Naive thymus-derived CD4-positive, alpha-beta T cell (primary cell): ENCODE data around the gene JAKMIP1. TPM values are rescaled to one million over a fixed set of nuclear protein-coding genes. Genes with fewer than 3 reads are reported as not detected.

Experiments used
- ATAC-seq: fragments of 150-1000 bp; cut with Tn5 transposase; 2 replicates; pipeline ENCODE4 v1.10.0; 2021; ENCODE audit warnings: mild to moderate bottlenecking, moderate library complexity
- CTCF ChIA-PET: fragments of 350-600 bp; sonication (Branson Sonifier 250); formaldehyde crosslinking; loops from one replicate; lab custom pipeline; 2021; ENCODE audit warnings: antibody characterized with exemption; lab: Charles Lee
- POLR2A ChIA-PET: fragments of 350-600 bp; sonication (Branson Sonifier 250); formaldehyde crosslinking; loops from one replicate; lab custom pipeline; 2021; ENCODE audit warnings: antibody characterized with exemption, inconsistent platforms; lab: Charles Lee
- DNase-seq, 9 donors: peaks; one replicate each; pipeline versions ENCODE4 v3.0.0 to v3.0.0-alpha.2; 2020 to 2022; ENCODE audit warnings: mixed read lengths in 1 of 9
- H3K27ac ChIP-seq: one replicate; pipeline ENCODE4 v1.7.0; 2013; ENCODE audit warnings: mild to moderate bottlenecking, low read depth, low read length, moderate library complexity
- H3K27me3 ChIP-seq, 2 donors: one replicate each; pipeline ENCODE4 v1.7.0; 2013; ENCODE audit warnings: low read length in 2 of 2, mild to moderate bottlenecking in 2 of 2, moderate library complexity in 2 of 2; ENCODE audit not compliant: control insufficient read depth in 2 of 2, insufficient read depth in 2 of 2
- H3K36me3 ChIP-seq, 3 experiments: 1 replicate in 2 of 3; 2 replicates in 1 of 3; pipeline ENCODE4 v1.7.0; 2013; ENCODE audit warnings: low read length in 3 of 3, mild to moderate bottlenecking in 3 of 3, moderate library complexity in 1 of 3; ENCODE audit not compliant: insufficient read depth in 3 of 3, control insufficient read depth in 2 of 3
- H3K4me1 ChIP-seq, 2 donors: one replicate each; pipeline ENCODE4 v1.7.0; 2013; ENCODE audit warnings: low read length in 2 of 2, mild to moderate bottlenecking in 2 of 2, moderate library complexity in 1 of 2; ENCODE audit not compliant: control insufficient read depth in 2 of 2, insufficient read depth in 2 of 2
- H3K4me3 ChIP-seq: 2 replicates; pipeline ENCODE4 v1.7.0; 2013; ENCODE audit warnings: mild to moderate bottlenecking, low read length
- H3K9me3 ChIP-seq, 3 experiments: 1 replicate in 2 of 3; 2 replicates in 1 of 3; pipeline ENCODE4 v1.7.0; 2013; ENCODE audit warnings: low read length in 3 of 3; ENCODE audit not compliant: control insufficient read depth in 2 of 3
- H3K27ac Mint-ChIP-seq, 9 donors: one replicate each; pipeline ENCODE4 v1.8.0; 2020 to 2022; ENCODE audit warnings: mixed read lengths in 9 of 9, mild to moderate bottlenecking in 8 of 9, moderate library complexity in 5 of 9, inconsistent platforms in 2 of 9
- H3K27me3 Mint-ChIP-seq, 5 donors: one replicate each; pipeline ENCODE4 v1.8.0; 2021 to 2022; ENCODE audit warnings: mixed read lengths in 5 of 5, mild to moderate bottlenecking in 1 of 5
- H3K36me3 Mint-ChIP-seq, 5 donors: one replicate each; pipeline ENCODE4 v1.8.0; 2020 to 2022; ENCODE audit warnings: mixed read lengths in 5 of 5, mild to moderate bottlenecking in 3 of 5, inconsistent platforms in 1 of 5
- H3K4me1 Mint-ChIP-seq, 7 donors: one replicate each; pipeline ENCODE4 v1.8.0; 2020 to 2022; ENCODE audit warnings: mixed read lengths in 7 of 7, mild to moderate bottlenecking in 3 of 7, inconsistent platforms in 1 of 7
- H3K4me3 Mint-ChIP-seq, 10 donors: one replicate each; pipeline ENCODE4 v1.8.0; 2020 to 2022; ENCODE audit warnings: mild to moderate bottlenecking in 10 of 10, mixed read lengths in 10 of 10, moderate library complexity in 6 of 10, inconsistent platforms in 2 of 10
- H3K9me3 Mint-ChIP-seq, 11 donors: one replicate each; pipeline ENCODE4 v1.8.0; 2020 to 2022; ENCODE audit warnings: mixed read lengths in 11 of 11, mild to moderate bottlenecking in 4 of 11, inconsistent platforms in 1 of 11, moderate library complexity in 1 of 11
- intact Hi-C, 2 donors: fragments of 100-400 bp; cut with micrococcal nuclease; formaldehyde crosslinking; loops; one replicate each; pipeline ENCODE4 v1.15.1; 2023
- polyA plus RNA-seq, 2 donors: library from polyadenylated mRNA; unstranded; fragments of 300-500 nt; fragmentation: Illumina TruSeq; gene quantifications; one replicate each; pipeline ENCODE4 v1.2.3, GENCODE V29; 2021
- total RNA-seq, 6 experiments: library from RNA in 5 of 6; stranded (reverse) in 5 of 6; gene quantifications; 1 replicate in 5 of 6; 2 replicates in 1 of 6; pipeline ENCODE4 v1.2.3 and lab custom pipeline; 2021 to 2026

JAKMIP1 gene
- total and polyA plus RNA-seq, 7 experiments from 2014 or later = 0.21 to 15.3 (median 2.4) TPM; not detected in 3

- H3K4me3 ChIP-seq = no peak overlapping the region
- Mint-ChIP-seq H3K4me1 (peaks cover 4 to 41% (median 7%) of the 10 kb centered on the region in 7 donors), H3K4me3 (no peak overlapping the region), H3K27me3 (peaks cover 9 to 66% (median 42%) of the 10 kb centered on the region in 5 donors), H3K9me3 (peaks cover 0 to 4% (median 0%) of the 10 kb centered on the region in 11 donors), H3K36me3 (peaks cover 0 to 15% (median 0%) of the 10 kb centered on the region in 5 donors), H3K27ac (no peak overlapping the region)
- H3K36me3 ChIP-seq = no peaks in the 10 kb centered on the region
- POLR2A ChIA-PET = no interaction called here
- H3K27ac ChIP-seq = no peak overlapping the region
- peaks cover 0 to under 1% of the 10 kb centered on the region in 2 donors for H3K27me3 ChIP-seq
- ATAC-seq (no peak), DNase-seq (no peak)
- CTCF ChIA-PET = no interaction called here
- intact Hi-C loops = no loop called here
- no peaks in the 10 kb centered on the region for H3K9me3 ChIP-seq
- peaks cover 0 to 13% of the 10 kb centered on the region in 2 donors for H3K4me1 ChIP-seq
Measured at GRCh38 chr4:6193399-6193798, 7.0 kb downstream of the JAKMIP1 start.

GRCh38 chr4:6192245-6192644, 8.1 kb downstream of the JAKMIP1 start:
- no peak for ATAC-seq
- Histone ChIP-seq H3K9me3 (no peaks in the 10 kb centered on the region), H3K27me3 (no peaks in the 10 kb centered on the region), H3K4me3 (no peak overlapping the region), H3K36me3 (no peaks in the 10 kb centered on the region), H3K27ac (no peak overlapping the region), H3K4me1 (peaks cover 0 to 1% of the 10 kb centered on the region in 2 donors)
- Mint-ChIP-seq H3K27me3 (peaks cover 0 to 55% (median 36%) of the 10 kb centered on the region in 5 donors), H3K36me3 (peaks cover 0 to 25% (median 0%) of the 10 kb centered on the region in 5 donors), H3K27ac (no peak overlapping the region), H3K4me1 (peaks cover 0 to 32% (median 0%) of the 10 kb centered on the region in 7 donors), H3K9me3 (peaks cover 0 to 16% (median 3%) of the 10 kb centered on the region in 11 donors), H3K4me3 (no peak overlapping the region)
- intact Hi-C loops = no loop called here
- POLR2A ChIA-PET = no interaction called here
- no peak for DNase-seq
- CTCF ChIA-PET = no interaction called here

- H3K27ac ChIP-seq = no peak overlapping the region
- Mint-ChIP-seq H3K36me3 (peaks cover 0 to 26% (median 0%) of the 10 kb centered on the region in 5 donors), H3K4me3 (no peak overlapping the region), H3K27ac (peak overlapping the region in 1 of 9 donors; percentile 33), H3K4me1 (peaks cover 0 to 33% (median 0%) of the 10 kb centered on the region in 7 donors), H3K9me3 (peaks cover 0 to 22% (median 5%) of the 10 kb centered on the region in 11 donors), H3K27me3 (peaks cover 0 to 49% (median 30%) of the 10 kb centered on the region in 5 donors)
- ChIA-PET POLR2A (no interaction called here), CTCF (no interaction called here)
- H3K9me3 ChIP-seq = no peaks in the 10 kb centered on the region
- ATAC-seq (no peak), DNase-seq (no peak)
- H3K4me3 ChIP-seq = no peak overlapping the region
- intact Hi-C loops = loop anchor here in 1 of 2 donors (1.0 kb wide), 1 partner anchor 57 kb away; no protein-coding TSS in a partner anchor
- no peaks in the 10 kb centered on the region for H3K36me3 ChIP-seq
- H3K4me1 ChIP-seq = no peaks in the 10 kb centered on the region
- no peaks in the 10 kb centered on the region for H3K27me3 ChIP-seq
Measured at GRCh38 chr4:6191448-6192130, 8.8 kb downstream of the JAKMIP1 start.

- H3K4me1 Mint-ChIP-seq = peaks cover 0 to 41% (median 0%) of the 10 kb centered on the region in 7 donors
- H3K36me3 ChIP-seq = no peaks in the 10 kb centered on the region
- no peaks in the 10 kb centered on the region for H3K27me3 ChIP-seq
- H3K4me1 ChIP-seq = peaks cover 0 to 6% of the 10 kb centered on the region in 2 donors
- peaks cover 0 to 36% (median 0%) of the 10 kb centered on the region in 5 donors for H3K36me3 Mint-ChIP-seq
- peaks cover 0 to 43% (median 25%) of the 10 kb centered on the region in 5 donors for H3K27me3 Mint-ChIP-seq
- H3K9me3 ChIP-seq = no peaks in the 10 kb centered on the region
- no peak for ATAC-seq
- H3K9me3 Mint-ChIP-seq = peaks cover 0 to 32% (median 10%) of the 10 kb centered on the region in 11 donors
- no peak overlapping the region for H3K4me3 Mint-ChIP-seq
- intact Hi-C loops = no loop called here
- ChIA-PET POLR2A (no interaction called here), CTCF (no interaction called here)
- no peak overlapping the region for H3K27ac Mint-ChIP-seq
- DNase-seq = no peak
- H3K4me3 ChIP-seq = no peak overlapping the region
- H3K27ac ChIP-seq = no peak overlapping the region
Measured at GRCh38 chr4:6190486-6190885, 9.9 kb downstream of the JAKMIP1 start.

GRCh38 chr4:6189511-6189910, 10.8 kb downstream of the JAKMIP1 start:
- Mint-ChIP-seq H3K4me3 (no peak overlapping the region), H3K4me1 (peaks cover 0 to 47% (median 0%) of the 10 kb centered on the region in 7 donors), H3K9me3 (peaks cover 0 to 38% (median 10%) of the 10 kb centered on the region in 11 donors), H3K27me3 (peaks cover 0 to 42% (median 24%) of the 10 kb centered on the region in 5 donors), H3K27ac (peak overlapping the region in 1 of 9 donors; percentile 69), H3K36me3 (peaks cover 0 to 38% (median 0%) of the 10 kb centered on the region in 5 donors)
- no peak for ATAC-seq
- peaks cover 0 to 11% of the 10 kb centered on the region in 2 donors for H3K4me1 ChIP-seq
- no peaks in the 10 kb centered on the region for H3K27me3 ChIP-seq
- H3K36me3 ChIP-seq = no peaks in the 10 kb centered on the region
- DNase-seq = no peak
- intact Hi-C loops = no loop called here
- no peaks in the 10 kb centered on the region for H3K9me3 ChIP-seq
- H3K4me3 ChIP-seq = no peak overlapping the region
- H3K27ac ChIP-seq = no peak overlapping the region
- POLR2A ChIA-PET = no interaction called here
- CTCF ChIA-PET = no interaction called here

- no peak overlapping the region for H3K27ac Mint-ChIP-seq
- POLR2A ChIA-PET = no interaction called here
- CTCF ChIA-PET = no interaction called here
- intact Hi-C loops = no loop called here
- H3K4me3 ChIP-seq = no peak overlapping the region
- H3K27me3 Mint-ChIP-seq = peaks cover 0 to 35% (median 21%) of the 10 kb centered on the region in 5 donors
- ATAC-seq (no peak), DNase-seq (no peak)
- no peak overlapping the region for H3K4me3 Mint-ChIP-seq
- peaks cover 0 to 41% (median 11%) of the 10 kb centered on the region in 11 donors for H3K9me3 Mint-ChIP-seq
- no peak overlapping the region for H3K27ac ChIP-seq
- H3K4me1 ChIP-seq = peaks cover 0 to 18% of the 10 kb centered on the region in 2 donors
- no peaks in the 10 kb centered on the region for H3K9me3 ChIP-seq
- H3K36me3 ChIP-seq = no peaks in the 10 kb centered on the region
- H3K36me3 Mint-ChIP-seq = peaks cover 0 to 39% (median 0%) of the 10 kb centered on the region in 5 donors
- peaks cover 0 to 54% (median 0%) of the 10 kb centered on the region in 7 donors for H3K4me1 Mint-ChIP-seq
- H3K27me3 ChIP-seq = no peaks in the 10 kb centered on the region
Measured at GRCh38 chr4:6188687-6189305, 11.6 kb downstream of the JAKMIP1 start.
